Osteocyte (in vitro differentiated cells): ENCODE measurements around the gene PSMA6. TPM values are rescaled to one million over a fixed set of nuclear protein-coding genes. Genes with fewer than 3 reads are reported as not detected.

Experiments used
- DNase-seq: peaks from one replicate; pipeline ENCODE4 v3.0.0; 2021; ENCODE audit warnings: mixed read lengths; ENCODE audit not compliant: unreplicated experiment; ENCODE audit errors: extremely low spot score
- H3K27ac Mint-ChIP-seq: one replicate; pipeline ENCODE4 v1.8.0; 2021; ENCODE audit warnings: mild to moderate bottlenecking, mixed read lengths; ENCODE audit not compliant: unreplicated experiment
- H3K27me3 Mint-ChIP-seq: one replicate; pipeline ENCODE4 v1.8.0; 2021; ENCODE audit warnings: mixed read lengths; ENCODE audit not compliant: unreplicated experiment
- H3K36me3 Mint-ChIP-seq: one replicate; pipeline ENCODE4 v1.8.0; 2021; ENCODE audit warnings: mixed read lengths; ENCODE audit not compliant: unreplicated experiment
- H3K4me1 Mint-ChIP-seq: one replicate; pipeline ENCODE4 v1.8.0; 2021; ENCODE audit warnings: mixed read lengths; ENCODE audit not compliant: unreplicated experiment
- H3K4me3 Mint-ChIP-seq: one replicate; pipeline ENCODE4 v1.8.0; 2021; ENCODE audit warnings: mild to moderate bottlenecking, moderate library complexity, mixed read lengths; ENCODE audit not compliant: unreplicated experiment
- H3K9me3 Mint-ChIP-seq: one replicate; pipeline ENCODE4 v1.8.0; 2021; ENCODE audit warnings: mixed read lengths; ENCODE audit not compliant: unreplicated experiment
- CTCF ChIP-seq: fragments of 200-600 bp; sonication (generic); IDR thresholded peaks from 2 replicates; pipeline ENCODE4 v1.5.0; 2021; ENCODE audit warnings: antibody characterized with exemption, mild to moderate bottlenecking, moderate library complexity
- total RNA-seq: library from RNA; stranded (reverse); gene quantifications from 2 replicates; pipeline ENCODE4 v1.2.1, GENCODE V29; 2021

The PSMA6 gene
- total RNA-seq, 1 donor from 2014 or later = 146 TPM

GRCh38 chr14:35254736-35255135, 37.4 kb upstream of the PSMA6 start:
- Mint-ChIP-seq H3K27ac (no peak overlapping the region), H3K4me1 (no peaks in the 10 kb centered on the region)

DNA sequence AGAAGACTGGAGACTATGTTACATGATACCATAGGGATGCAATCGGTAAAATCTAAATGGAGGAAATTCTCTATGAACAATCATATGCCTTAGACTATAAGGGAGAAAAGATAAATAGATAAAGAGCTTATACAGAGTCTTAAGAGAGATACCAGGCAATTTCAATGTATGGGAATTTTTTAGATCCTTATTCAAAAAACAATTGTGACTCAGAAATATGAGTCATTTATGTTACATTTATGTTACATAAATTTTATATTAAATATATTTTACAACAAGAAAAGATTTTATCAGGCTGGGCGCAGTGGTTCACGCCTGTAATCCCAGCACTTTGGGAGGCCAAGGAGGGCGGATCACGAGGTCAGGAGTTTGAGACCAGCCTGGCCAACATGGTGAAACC, 36.5 kb upstream of the PSMA6 start:
- no peak overlapping the region for H3K4me3 Mint-ChIP-seq

More at GRCh38 chr14:35254736-35255135, 37.4 kb upstream of the PSMA6 start:
- no peak overlapping the region for H3K4me3 Mint-ChIP-seq
- TF ChIP-seq CTCF = no peak
- no peaks in the 10 kb centered on the region for H3K27me3 Mint-ChIP-seq
- H3K36me3 Mint-ChIP-seq = peaks cover 4% of the 10 kb centered on the region
- no peaks in the 10 kb centered on the region for H3K9me3 Mint-ChIP-seq
- no peak for DNase-seq

DNA sequence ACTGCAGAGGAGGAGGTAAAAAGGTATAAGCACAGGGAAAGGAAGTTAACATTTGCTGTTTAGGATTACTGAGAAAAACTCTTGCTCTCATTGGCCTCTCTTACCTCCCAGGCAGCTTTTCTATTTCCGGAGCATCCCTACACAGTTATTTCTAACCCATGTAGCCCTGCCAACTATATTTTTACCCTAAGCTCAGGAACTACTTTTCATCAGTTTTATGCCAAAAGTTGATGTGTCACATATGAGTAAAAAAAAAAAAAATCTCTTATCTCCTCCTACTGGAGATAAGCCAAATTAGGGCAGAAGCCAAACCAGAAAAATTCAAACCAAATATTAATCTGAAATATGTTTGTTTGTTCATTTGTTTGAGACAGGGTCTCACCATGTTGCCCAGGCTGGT, 34.4 kb upstream of the PSMA6 start:
- TF ChIP-seq CTCF = no peak
- Mint-ChIP-seq H3K4me3 (no peak overlapping the region), H3K4me1 (no peaks in the 10 kb centered on the region), H3K27ac (no peak overlapping the region), H3K36me3 (peaks cover 13% of the 10 kb centered on the region), H3K9me3 (peaks cover 3% of the 10 kb centered on the region), H3K27me3 (no peaks in the 10 kb centered on the region)
- DNase-seq = no peak

More for the DNA sequence above, 36.5 kb upstream of the PSMA6 start:
- H3K9me3 Mint-ChIP-seq = peaks cover 1% of the 10 kb centered on the region
- peaks cover 9% of the 10 kb centered on the region for H3K36me3 Mint-ChIP-seq
- no peaks in the 10 kb centered on the region for H3K27me3 Mint-ChIP-seq
- H3K27ac Mint-ChIP-seq = no peak overlapping the region
- no peak for DNase-seq
- no peak for TF ChIP-seq CTCF
- no peaks in the 10 kb centered on the region for H3K4me1 Mint-ChIP-seq

DNA sequence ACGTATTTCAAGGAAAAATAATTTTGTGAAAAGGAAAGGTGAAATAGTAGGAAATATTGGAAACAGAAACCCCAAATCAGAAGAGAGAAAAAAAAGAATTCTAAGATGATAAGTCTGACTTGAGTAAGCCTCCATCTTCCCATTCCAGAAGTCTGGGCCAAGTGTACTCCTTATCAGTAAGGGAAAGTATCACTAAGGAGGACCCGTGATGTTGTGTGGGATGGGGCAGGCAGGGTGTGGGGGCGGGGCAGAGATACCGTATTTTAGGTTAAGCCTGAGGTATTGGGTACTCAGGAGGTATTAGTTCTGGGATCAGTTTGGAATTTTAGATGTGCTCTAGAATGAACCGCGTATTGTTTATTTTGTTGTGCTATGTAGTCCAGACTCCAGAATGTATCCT, 33.8 kb upstream of the PSMA6 start:
- DNase-seq = no peak
- no peak for TF ChIP-seq CTCF

DNA sequence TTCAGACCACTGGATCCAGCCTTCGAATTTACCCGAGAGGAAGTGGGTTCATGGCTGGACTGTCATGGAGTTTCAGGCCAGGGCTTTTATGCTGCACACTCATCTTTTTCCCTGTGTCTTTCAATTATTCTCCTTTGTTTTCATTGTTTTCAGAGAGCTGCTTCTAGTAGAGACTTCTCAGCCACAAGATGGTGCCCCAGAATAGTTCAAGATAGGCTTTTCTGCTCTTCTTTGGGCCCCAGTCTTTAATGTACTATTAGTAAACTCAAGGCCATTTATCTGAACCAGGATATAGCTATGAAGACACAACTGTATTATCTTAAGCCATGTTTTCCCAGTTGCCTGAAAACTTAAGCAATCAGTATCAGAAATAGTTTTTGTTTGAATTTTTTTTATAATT, 30.4 kb upstream of the PSMA6 start:
- Mint-ChIP-seq H3K9me3 (peaks cover 3% of the 10 kb centered on the region), H3K27me3 (no peaks in the 10 kb centered on the region), H3K36me3 (peaks cover 11% of the 10 kb centered on the region), H3K4me1 (no peaks in the 10 kb centered on the region), H3K27ac (no peak overlapping the region), H3K4me3 (no peak overlapping the region)
- peak; percentile 41 for TF ChIP-seq CTCF
- DNase-seq = no peak

More for the DNA sequence above, 33.8 kb upstream of the PSMA6 start:
- Mint-ChIP-seq H3K27ac (no peak overlapping the region), H3K4me1 (no peaks in the 10 kb centered on the region), H3K36me3 (peaks cover 13% of the 10 kb centered on the region), H3K27me3 (no peaks in the 10 kb centered on the region), H3K9me3 (peaks cover 3% of the 10 kb centered on the region), H3K4me3 (no peak overlapping the region)
